ENCODE measurements around the gene SMIM10L1. TPM values are rescaled to one million over a fixed set of nuclear protein-coding genes. Genes with fewer than 3 reads are reported as not detected.

SMIM10L1 gene
- polyA plus RNA-seq, 2 of the 4 experiments (the other 2 are of a cell fraction) = 6.2 to 8.3 TPM

DNA sequence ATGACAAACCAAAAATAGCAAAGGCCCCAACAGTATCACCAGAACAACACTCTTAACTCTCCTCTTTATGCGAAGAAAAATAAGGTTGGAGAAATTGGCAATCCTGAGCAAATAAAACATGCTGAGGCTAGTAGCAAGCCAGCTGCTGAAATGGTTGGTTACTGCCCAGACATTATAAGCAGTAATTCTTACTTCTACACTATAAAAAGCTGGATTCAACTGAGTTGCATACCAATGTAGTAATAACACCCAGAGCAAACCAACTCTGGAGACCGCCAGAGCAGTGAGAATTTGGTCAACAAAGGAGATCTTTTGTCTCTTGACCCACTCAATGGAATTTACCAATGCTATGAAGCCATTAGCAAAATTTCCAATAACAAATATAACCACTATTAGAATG is 37.2 kb upstream of the SMIM10L1 start:
- ATAC-seq (no peak), DNase-seq (ENCODE audit: low read depth in 1 of 2, low spot score in 1 of 2) (no peak), FAIRE-seq (no peak)
- TF ChIP-seq CHD2 (IDR thresholded peaks at IDR 0.05; ENCODE audit: low read length, partially characterized antibody) (no peak), CBX8 (IDR thresholded peaks at IDR 0.05) (no peak)
- Histone ChIP-seq H3K27ac (no peak overlapping the region), H3K4me1 (no peaks in the 10 kb centered on the region), H3K9me3 (no peaks in the 10 kb centered on the region), H3K4me2 (no peak overlapping the region), H3K4me3 (no peak overlapping the region)
- WGBS (ENCODE audit: missing lambda C conversion rate) = 93% methylated on average over 2 of the region's 2 CpGs
- ChIA-PET CTCF (interaction anchor here (0.6 kb wide), 1 partner anchor 9 kb away, joined by 3 read pairs; no protein-coding TSS in a partner anchor), POLR2A (no interaction called here)

DNA sequence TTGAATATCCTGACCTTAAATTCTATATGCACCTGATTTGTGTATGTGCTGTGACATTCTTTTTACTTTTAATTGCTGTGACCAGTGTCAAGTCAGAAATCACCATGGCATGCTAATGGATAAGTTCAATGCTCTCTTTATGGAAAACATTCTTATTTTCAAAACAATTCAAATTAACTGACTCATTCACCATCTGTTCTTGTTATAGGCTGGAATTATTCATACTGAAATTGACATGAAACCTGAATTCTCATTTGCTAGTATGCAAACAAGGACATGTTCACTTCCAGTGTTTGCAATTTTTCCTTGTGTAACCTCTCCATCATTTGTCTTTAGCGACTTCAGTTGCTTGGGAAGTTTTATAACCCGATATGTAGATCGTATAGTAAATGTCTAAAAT is 36.7 kb upstream of the SMIM10L1 start, which contains the start of gene TAS2R30:
Gene TAS2R30, minus strand, starts transcription at position 340 of the 400 bp plus-strand sequence. CDS start 400 bp downstream, outside the sequence.
- FAIRE-seq = no peak
- 63% methylated on average over 3 of the region's 3 CpGs for WGBS (ENCODE audit: missing lambda C conversion rate)
- no peaks in the 10 kb centered on the region for H3K9me3 ChIP-seq
- ChIA-PET CTCF (interaction anchor here (0.6 kb wide), 1 partner anchor 10 kb away, joined by 3 read pairs; no protein-coding TSS in a partner anchor), POLR2A (no interaction called here)
- no peak for ATAC-seq
- H3K4me2 ChIP-seq = no peak within 1 kb of the TSS
- H3K27ac ChIP-seq = no peak within 1 kb of the TSS
- TF ChIP-seq RFX5 (IDR thresholded peaks at IDR 0.05) = no peak
- no peak for TF ChIP-seq EHMT2 (IDR thresholded peaks at IDR 0.05; ENCODE audit: low read depth)
- no peak for TF ChIP-seq CHD2 (IDR thresholded peaks at IDR 0.05; ENCODE audit: low read length, partially characterized antibody)
- TF ChIP-seq, protein P1, sequence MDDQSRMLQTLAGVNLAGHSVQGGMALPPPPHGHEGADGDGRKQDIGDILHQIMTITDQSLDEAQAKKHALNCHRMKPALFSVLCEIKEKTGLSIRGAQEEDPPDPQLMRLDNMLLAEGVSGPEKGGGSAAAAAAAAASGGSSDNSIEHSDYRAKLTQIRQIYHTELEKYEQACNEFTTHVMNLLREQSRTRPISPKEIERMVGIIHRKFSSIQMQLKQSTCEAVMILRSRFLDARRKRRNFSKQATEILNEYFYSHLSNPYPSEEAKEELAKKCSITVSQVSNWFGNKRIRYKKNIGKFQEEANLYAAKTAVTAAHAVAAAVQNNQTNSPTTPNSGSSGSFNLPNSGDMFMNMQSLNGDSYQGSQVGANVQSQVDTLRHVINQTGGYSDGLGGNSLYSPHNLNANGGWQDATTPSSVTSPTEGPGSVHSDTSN (IDR thresholded peaks at IDR 0.05) = no peak
- no peak for TF ChIP-seq EHF (CRISPR knock-in tag; IDR thresholded peaks at IDR 0.05)
- H3K4me1 ChIP-seq = no peaks in the 10 kb centered on the region
- no peak for DNase-seq (ENCODE audit: low read depth in 1 of 2, low spot score in 1 of 2)
- H3K4me3 ChIP-seq = no peak within 1 kb of the TSS

GRCh38 chr12:11136075-11136474 is 34.9 kb upstream of the SMIM10L1 start:
- TF ChIP-seq CHD2 (IDR thresholded peaks at IDR 0.05; ENCODE audit: low read length, partially characterized antibody) = no peak
- no peak for TF ChIP-seq EP300 (IDR thresholded peaks at IDR 0.05)
- no peak for TF ChIP-seq CBX8 (IDR thresholded peaks at IDR 0.05)
- TF ChIP-seq TFCP2L1 (CRISPR knock-in tag; IDR thresholded peaks at IDR 0.05) = no peak
- no peak for TF ChIP-seq ZSCAN20 (CRISPR knock-in tag; IDR thresholded peaks at IDR 0.05)
- TF ChIP-seq, protein P2, sequence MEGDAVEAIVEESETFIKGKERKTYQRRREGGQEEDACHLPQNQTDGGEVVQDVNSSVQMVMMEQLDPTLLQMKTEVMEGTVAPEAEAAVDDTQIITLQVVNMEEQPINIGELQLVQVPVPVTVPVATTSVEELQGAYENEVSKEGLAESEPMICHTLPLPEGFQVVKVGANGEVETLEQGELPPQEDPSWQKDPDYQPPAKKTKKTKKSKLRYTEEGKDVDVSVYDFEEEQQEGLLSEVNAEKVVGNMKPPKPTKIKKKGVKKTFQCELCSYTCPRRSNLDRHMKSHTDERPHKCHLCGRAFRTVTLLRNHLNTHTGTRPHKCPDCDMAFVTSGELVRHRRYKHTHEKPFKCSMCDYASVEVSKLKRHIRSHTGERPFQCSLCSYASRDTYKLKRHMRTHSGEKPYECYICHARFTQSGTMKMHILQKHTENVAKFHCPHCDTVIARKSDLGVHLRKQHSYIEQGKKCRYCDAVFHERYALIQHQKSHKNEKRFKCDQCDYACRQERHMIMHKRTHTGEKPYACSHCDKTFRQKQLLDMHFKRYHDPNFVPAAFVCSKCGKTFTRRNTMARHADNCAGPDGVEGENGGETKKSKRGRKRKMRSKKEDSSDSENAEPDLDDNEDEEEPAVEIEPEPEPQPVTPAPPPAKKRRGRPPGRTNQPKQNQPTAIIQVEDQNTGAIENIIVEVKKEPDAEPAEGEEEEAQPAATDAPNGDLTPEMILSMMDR (IDR thresholded peaks at IDR 0.05) = no peak
- no peak for TF ChIP-seq RAD21 (conservative IDR thresholded peaks at IDR 0.05 in 1 of 2, IDR thresholded peaks at IDR 0.05 in 1 of 2)
- TF ChIP-seq EHMT2 (IDR thresholded peaks at IDR 0.05; ENCODE audit: low read depth) = no peak
- no peak for TF ChIP-seq E2F6 (IDR thresholded peaks at IDR 0.05; ENCODE audit: borderline replicate concordance, low read depth)
- no peak for TF ChIP-seq HDAC2 (IDR thresholded peaks at IDR 0.05)
- TF ChIP-seq HOXA7 (CRISPR knock-in tag; IDR thresholded peaks at IDR 0.05) = no peak
- ATAC-seq (no peak), DNase-seq (ENCODE audit: low read depth in 1 of 2, low spot score in 1 of 2) (no peak), FAIRE-seq (no peak)
- Histone ChIP-seq H3K27ac (no peak overlapping the region), H3K4me2 (no peak overlapping the region), H3K9me3 (no peaks in the 10 kb centered on the region), H3K4me3 (no peak overlapping the region), H3K4me1 (no peaks in the 10 kb centered on the region)
- CTCF ChIA-PET = no interaction called here
- POLR2A ChIA-PET = no interaction called here
- WGBS (ENCODE audit: missing lambda C conversion rate) = 52% methylated on average over 2 of the region's 2 CpGs

- ATAC-seq = no peak
- FAIRE-seq = no peak
- H3K4me1 ChIP-seq = no peaks in the 10 kb centered on the region
These were observed 27.6 kb upstream of the SMIM10L1 start for GRCh38 chr12:11143352-11143751.

More at GRCh38 chr12:11143352-11143751, 27.6 kb upstream of the SMIM10L1 start:
- WGBS (ENCODE audit: missing lambda C conversion rate) = 41% methylated on average over 2 of the region's 2 CpGs
- Histone ChIP-seq H3K27ac (no peak overlapping the region), H3K4me2 (no peak overlapping the region), H3K4me3 (no peak overlapping the region), H3K9me3 (no peaks in the 10 kb centered on the region)
- CTCF ChIA-PET = no interaction called here
- DNase-seq (ENCODE audit: low read depth in 1 of 2, low spot score in 1 of 2) = no peak
- POLR2A ChIA-PET = interaction anchor here (3.0 kb wide), 1 partner anchor 28 kb away, joined by 9 read pairs; the partner anchor contains the start of gene SMIM10L1
- TF ChIP-seq RFX5 (IDR thresholded peaks at IDR 0.05) = no peak
- TF ChIP-seq PHF8 (IDR thresholded peaks at IDR 0.05; ENCODE audit: borderline replicate concordance, low read depth) = no peak
- TF ChIP-seq ZFP36 (IDR thresholded peaks at IDR 0.05; ENCODE audit: borderline replicate concordance, partially characterized antibody) = no peak
- TF ChIP-seq RARB (CRISPR knock-in tag; IDR thresholded peaks at IDR 0.05) = no peak
- TF ChIP-seq HEYL (CRISPR knock-in tag; IDR thresholded peaks at IDR 0.05) = no peak
- TF ChIP-seq FOXS1 (CRISPR knock-in tag; IDR thresholded peaks at IDR 0.05) = no peak
- no peak for TF ChIP-seq MAX (IDR thresholded peaks at IDR 0.05)
- TF ChIP-seq ZC3H11A (IDR thresholded peaks at IDR 0.05) = no peak
- TF ChIP-seq, protein P3, sequence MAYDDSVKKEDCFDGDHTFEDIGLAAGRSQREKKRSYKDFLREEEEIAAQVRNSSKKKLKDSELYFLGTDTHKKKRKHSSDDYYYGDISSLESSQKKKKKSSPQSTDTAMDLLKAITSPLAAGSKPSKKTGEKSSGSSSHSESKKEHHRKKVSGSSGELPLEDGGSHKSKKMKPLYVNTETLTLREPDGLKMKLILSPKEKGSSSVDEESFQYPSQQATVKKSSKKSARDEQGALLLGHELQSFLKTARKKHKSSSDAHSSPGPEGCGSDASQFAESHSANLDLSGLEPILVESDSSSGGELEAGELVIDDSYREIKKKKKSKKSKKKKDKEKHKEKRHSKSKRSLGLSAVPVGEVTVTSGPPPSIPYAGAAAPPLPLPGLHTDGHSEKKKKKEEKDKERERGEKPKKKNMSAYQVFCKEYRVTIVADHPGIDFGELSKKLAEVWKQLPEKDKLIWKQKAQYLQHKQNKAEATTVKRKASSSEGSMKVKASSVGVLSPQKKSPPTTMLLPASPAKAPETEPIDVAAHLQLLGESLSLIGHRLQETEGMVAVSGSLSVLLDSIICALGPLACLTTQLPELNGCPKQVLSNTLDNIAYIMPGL (CRISPR knock-in tag; IDR thresholded peaks at IDR 0.05; ENCODE audit: borderline replicate concordance) = no peak
- TF ChIP-seq EP300 (IDR thresholded peaks at IDR 0.05) = no peak
- no peak for TF ChIP-seq CHD2 (IDR thresholded peaks at IDR 0.05; ENCODE audit: low read length, partially characterized antibody)
- TF ChIP-seq MYC (IDR thresholded peaks at IDR 0.05; ENCODE audit: borderline replicate concordance, low read length) = no peak

Measured in A549 (cell line).